ENCODE data around the gene NAP1L4.

NAP1L4 gene

GRCh38 chr11:2902784-2903671 is 89.1 kb downstream of the NAP1L4 start:
- no peak for DNase-seq

DNA sequence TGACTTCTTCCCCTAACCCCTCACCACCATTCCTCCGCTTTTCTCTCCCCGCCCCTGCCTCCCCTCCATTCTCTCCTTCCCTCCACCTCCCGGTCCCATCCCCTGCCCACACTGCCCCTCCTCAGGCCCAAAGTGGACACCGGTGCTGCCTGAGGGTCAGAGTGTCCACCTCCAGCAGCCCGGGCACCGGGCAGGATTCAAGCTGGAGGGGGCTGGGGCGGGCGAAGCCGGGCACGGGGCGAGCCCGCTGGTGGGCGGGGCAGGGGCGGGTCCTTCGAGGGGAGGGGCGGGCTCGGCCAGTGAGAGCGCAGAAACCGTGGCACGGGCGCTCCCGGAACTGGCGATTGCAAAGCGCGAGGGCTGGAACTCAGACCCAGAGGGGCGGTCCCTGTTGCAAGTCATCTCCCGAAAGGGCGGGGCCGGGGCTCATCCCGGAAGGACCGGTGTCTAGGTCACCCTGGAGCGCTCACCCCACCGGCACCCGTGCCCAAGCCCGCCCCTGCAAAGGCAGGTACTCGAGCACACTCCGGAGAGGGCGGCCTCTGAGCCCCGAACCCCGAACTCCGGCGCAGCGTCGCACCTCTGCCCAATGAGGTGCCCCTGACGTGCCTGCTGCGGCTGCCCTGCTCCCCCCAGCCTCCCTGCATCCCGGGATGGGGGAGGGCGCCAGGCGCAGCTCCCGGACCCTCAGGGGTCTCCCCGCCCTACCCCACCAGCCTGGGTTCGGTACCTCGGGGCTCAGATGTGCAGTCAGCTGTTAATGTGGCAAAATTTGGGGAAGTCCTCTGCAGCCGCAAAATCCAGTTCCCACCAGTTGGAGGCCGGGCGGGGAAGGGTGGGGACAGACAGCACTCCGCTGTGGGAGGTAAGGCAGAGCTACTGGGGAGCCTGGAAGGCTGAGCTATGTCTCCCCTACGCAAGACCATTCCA is 90.0 kb downstream of the NAP1L4 start:
- DNase-seq = peak; percentile 89

DNA sequence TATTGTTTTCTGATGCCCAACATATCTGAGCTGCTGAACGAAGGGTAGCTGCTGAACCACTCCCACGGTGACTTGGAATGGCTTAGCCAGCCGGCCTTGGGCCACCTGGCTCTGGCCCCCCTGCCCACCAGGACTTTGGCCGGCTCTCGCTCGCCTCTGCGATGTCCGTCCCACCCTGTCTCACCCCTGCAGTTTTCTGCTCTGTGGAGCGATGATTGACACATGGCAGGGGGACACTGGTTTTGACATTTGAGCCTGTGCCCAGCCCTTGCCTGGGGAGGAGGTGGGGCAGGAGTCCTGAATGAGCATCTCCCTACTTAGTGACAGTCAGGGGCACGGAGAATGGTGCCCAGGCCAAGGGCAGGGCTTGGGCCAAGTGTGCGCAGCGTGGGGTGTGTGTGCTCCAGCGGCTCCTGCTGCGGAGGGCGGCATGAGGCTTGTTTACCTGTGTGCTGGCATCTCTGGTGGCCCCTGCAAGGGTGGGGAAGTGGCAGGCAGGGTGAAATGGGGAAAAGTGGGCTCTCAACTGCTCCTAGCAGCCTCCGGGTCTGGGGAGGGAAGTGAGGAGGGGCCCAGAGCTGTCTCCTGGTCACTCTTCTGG is 90.8 kb downstream of the NAP1L4 start:
- DNase-seq = no peak

DNA sequence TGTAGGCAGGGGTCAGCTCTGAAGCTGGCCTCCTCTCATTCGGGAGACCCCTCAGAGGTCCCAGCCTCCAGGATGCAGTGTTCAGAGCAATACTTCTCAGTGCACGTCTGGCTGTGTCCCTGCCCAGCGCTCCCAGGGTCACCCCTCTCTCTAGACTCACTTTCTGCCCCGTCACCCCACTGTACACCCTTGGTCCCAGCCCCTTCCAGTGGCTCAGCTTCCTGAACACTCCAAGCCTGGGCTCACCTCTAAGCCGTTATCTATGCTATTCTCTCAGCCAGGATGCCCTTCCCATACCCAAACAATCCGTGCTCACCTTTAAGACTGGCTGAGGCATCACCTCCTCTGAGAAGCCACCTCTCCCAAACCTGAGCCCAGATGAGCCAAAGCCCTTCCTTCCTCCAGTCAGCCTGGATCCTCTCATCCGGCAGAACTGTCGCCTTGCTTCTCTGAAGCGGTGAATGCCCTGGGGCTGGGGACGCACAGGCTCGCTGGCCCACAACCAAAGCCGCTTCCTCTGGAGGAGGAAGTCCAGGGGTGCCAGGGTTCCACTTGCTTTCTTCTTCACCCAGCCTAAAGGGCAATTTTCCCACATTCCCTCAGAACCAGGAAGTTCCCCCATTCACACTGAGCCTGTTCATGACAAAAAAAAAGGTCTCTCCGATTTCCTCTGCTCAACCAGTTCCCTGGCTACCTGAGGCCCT is 92.9 kb downstream of the NAP1L4 start:
- DNase-seq = no peak

DNA sequence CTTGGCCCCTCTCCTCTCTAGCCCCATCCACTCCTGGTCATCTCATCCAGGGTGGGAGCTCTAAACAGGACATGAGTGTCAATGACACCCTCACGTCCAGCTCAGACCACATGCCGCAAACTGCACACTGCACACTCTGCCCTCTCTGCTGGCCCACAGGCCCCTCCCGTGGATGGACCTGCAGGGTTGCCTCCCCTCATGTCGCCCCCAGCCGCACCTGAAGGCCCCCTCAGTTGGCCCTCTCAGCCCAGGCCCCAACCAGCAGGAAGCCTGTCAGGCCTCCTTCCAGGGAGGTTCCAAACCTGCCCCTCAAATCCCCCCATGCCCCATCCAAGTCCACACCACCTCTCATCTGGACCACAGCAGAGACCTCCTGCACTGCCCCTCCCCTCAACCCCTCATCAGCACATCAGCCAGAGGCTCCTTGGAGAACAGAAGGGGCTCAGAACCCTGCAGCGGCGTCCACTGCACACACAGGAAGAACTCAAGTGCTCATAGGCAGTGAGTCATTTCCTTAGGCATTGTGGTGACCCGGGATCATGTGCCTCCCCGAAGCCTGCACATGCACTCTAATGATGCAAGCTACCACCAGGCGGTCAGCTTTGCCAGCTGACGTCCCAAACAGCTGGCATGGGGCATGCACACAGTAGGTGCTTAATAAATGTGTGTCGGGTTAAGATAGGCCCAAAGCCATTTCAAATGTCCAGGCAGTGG is 93.6 kb downstream of the NAP1L4 start:
- no peak for DNase-seq

- no peak for DNase-seq
Observed at GRCh38 chr11:2897048-2897447, 95.1 kb downstream of the NAP1L4 start.

DNA sequence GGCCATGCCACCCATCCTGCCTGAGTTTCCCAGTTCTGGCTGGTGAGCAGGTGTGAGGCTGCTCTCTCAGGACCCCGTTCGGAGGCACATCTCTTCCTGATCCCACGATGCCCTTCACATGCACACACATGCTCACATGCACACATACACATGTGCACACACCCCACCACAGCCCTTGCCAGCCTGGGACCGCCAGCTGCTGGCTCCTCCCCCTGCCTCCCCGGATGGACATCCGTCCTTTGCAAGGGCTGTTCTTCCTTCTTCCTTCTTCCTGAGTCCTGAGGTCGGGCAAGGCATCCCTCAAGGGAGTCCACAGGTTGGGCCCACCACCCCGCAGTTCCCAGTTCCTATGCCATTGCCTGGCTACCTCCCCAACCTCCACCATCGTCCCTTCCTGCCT is 96.1 kb downstream of the NAP1L4 start:
- no peak for DNase-seq
